NCI-H82 treated with DMSO at 0.1 percent for 48 hours (cell line): ENCODE measurements around the gene COPS8.

Experiments
- DNase-seq: peaks from one replicate; lab custom pipeline; 2025; ENCODE audit not compliant: unreplicated experiment; lab: John Stamatoyannopoulos, UW

COPS8 gene

GRCh38 chr2:237097911-237098702 lies 12.4 kb downstream of the COPS8 start:
- DNase-seq: no peak

DNA sequence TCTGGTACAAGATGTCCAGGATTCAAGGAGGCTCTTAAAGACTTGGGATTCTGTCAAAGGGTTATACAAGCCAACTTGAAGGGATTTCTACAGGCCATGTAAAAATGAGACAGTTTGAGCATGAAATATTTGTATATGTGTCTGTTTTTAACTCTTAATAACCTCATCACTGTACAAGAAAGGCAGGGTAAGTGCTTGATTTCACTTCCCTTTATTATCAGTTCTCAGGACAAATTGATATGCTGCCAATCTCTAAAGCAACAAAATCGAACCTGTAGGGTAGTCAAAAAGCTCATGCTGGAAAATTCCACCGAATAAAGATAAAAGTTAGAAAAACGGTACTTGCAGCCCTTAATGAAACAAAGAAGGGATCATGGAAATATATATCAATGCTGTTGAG lies 14.1 kb downstream of the COPS8 start:
- DNase-seq: no peak

DNA sequence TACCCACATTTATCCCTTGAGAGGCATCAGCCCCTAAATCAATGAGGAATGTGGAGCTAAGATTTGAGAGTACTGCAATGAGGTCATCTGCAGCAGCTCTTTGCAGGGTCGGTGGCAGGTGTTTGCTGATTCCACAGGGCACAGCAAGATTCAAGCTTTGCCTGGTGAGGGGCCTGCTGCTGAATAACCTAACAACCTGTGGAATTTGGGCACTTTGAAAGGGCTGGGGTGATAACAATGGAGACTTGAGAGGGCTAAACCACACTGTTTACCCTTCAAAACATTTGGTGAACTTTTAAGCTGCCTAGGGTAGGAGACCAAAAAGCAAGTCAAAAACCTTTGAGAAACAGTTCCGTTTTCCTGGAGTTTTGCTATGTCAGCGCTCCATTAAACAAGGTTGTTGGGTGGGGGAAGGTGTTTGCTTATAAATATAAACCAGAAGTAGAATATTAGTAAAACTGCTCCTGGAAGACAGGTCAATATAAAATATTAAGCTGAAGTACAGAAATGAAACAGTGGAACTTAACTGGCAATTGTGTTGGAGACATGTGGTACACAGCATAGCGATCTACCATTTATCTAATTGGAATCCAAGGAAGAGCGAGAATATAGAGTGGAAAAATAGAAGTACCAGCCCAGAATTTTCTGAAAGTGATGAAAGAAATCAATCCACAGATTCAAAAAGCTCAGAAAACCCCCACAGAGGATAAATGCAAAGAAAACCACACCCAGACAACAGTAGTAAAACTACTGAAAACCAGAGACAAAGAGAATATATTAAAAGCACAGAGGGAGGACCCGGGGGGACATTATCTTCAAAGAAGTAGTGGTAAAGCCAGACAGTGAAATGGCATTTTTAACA lies 15.7 kb downstream of the COPS8 start:
- no peak for DNase-seq

- DNase-seq: no peak
Observed at GRCh38 chr2:237102428-237102827, 16.7 kb downstream of the COPS8 start.

DNA sequence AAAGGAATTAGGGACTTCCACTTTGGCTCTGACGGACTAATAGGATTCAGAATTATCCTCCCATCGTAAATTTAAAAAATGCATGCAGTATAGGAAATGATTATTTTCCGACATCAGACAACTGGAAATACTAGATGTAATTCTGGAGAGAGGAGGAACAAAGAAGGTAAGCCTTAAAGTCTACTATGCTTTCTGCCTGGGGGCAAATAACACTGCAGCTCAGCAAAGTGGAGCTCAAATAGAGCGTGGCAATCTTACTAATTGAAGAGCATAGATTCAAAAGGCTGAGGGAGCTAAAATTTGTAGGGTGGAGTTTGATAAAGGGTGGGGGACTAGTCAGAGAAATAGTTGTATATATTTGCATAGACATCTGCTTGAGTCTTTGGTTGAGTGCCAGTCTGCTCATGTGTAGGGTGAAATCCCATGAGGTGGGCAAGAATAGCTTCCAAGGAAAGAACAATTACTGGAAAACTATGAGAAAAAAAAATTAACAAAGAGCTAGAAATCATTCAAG lies 23.8 kb downstream of the COPS8 start:
- no peak for DNase-seq

DNA sequence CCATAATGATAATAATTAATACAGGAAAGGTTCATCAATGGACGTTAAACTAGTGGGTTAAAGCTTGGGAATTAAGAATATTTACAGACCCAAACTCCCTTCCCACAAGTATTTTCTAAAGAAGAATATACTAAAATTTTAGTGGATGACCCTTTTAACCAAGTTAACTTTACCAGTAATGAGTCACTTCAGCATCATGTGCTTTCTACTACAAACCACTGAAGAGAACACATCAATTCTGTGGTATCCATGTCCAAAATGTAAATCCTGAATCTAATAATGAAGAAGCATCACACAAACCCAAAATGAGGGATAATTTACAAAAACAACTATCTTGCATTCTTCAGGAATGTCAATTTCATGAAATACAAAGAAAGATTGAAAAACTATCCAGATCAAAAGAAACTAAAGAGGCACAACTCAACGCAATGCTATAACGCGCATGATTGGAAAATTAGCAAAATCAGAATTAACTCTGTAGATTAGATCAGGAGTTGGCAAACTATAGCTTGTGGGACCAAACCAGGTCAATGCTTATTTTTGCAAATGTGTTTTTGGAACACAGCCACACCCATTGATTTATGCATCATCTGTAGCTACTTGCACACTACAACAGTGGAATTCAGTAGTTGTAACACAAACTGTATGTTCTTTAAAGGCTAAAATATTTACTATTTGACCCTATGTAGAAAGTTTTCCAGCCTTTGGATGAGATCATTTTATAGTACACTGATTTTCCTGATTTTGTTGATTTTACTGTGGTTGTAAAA lies 27.5 kb downstream of the COPS8 start:
- DNase-seq: no peak

DNA sequence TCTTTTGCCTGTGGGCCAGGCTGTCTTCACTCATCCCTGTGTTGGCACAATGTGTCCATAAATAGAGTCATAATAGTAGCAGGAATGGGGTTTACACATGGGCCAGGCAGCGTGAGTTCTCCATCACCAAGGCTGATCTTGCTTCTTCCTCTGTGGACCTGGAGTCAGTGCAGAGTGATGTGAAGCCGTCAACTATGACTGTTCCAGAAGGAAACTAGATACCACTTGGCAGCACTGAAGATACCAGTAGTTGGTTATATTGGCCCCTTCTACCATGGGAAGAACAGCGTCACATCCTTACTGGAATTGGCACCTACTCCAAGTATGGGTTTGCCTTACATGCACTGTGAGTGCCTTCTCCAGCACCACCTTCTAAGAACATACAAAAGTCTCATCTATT lies 30.2 kb downstream of the COPS8 start:
- no peak for DNase-seq

GRCh38 chr2:237116431-237116830 lies 30.7 kb downstream of the COPS8 start:
- DNase-seq: no peak

DNA sequence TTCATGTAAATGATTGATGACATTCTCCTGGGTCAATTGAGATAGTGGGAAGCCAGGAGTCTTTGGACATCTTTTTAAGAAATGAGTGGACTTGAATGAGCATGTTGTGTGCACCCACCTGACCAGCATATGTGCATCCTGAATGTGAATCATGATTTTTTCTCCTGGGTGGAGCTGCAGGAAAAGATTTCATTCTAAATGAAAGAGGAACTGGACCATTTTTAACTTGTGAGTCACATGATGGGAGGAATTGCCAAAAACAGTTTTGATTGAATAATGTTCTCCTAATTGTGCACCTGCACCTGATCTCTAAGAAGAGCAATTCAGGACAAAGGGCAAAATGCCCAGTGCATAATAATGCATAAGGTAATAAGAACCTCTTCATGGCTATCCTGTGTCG lies 32.3 kb downstream of the COPS8 start:
- no peak for DNase-seq

- DNase-seq: no peak
Observed at GRCh38 chr2:237118561-237119155, 33.0 kb downstream of the COPS8 start.

GRCh38 chr2:237120916-237121315 lies 35.2 kb downstream of the COPS8 start:
- DNase-seq: no peak

DNA sequence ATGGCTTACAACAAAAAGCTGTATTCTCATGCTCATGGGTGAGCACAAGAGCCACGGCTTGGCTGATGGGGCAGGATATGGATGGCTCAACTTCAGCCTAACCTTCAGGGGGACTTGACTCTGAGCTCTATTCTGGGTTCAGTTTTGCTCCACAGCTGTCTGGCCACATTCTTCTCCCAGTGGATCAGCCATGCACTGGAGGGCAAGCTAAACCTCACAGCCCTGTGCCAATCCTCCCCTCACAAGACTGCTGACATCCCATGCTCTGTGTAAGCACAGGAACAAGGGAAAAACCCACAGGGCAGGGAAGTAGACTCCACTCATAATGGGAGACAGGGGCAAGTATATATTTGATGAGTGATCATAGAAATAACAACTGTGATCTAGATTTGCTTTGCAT lies 35.6 kb downstream of the COPS8 start:
- DNase-seq: no peak

- DNase-seq: no peak
Observed at GRCh38 chr2:237122214-237122666, 36.6 kb downstream of the COPS8 start.

DNA sequence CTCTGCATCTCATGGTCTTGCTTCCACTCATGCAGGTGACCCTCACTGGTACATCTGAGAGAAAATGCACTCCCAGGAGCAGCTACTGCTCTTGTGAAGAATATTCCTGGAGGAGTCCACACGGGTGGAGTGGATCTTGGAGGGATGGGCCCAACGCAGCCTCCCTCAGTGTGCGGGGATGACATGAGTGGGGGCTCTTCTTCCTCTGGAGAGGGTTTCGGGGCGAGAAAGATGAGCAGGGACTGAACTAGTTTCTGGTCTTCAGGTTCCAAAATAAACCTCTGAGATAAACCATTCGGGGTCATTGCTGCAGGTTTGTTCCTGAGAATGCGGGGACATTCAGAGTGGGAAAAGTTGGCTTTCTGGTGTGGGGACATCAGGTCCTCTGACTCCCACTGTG lies 39.1 kb downstream of the COPS8 start:
- no peak for DNase-seq

DNA sequence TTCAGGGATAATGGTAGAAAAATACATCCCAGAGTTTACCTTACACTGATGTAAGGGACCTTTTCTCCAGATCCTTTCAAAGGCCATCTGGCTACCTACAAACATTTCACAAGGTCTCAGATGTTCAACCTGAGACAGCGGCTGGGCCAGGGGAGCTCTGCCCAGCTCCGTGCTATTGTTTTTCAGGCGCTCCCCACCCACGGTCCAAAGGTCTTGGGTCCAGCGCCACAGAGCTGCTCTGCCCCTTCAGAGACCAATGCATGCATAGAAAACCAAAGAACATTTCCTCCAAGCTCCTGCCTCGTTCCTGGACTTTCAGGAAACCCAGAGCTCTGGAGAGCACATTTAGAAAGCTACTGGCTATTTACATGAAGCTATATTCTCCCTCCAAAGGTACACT lies 40.3 kb downstream of the COPS8 start:
- no peak for DNase-seq

DNA sequence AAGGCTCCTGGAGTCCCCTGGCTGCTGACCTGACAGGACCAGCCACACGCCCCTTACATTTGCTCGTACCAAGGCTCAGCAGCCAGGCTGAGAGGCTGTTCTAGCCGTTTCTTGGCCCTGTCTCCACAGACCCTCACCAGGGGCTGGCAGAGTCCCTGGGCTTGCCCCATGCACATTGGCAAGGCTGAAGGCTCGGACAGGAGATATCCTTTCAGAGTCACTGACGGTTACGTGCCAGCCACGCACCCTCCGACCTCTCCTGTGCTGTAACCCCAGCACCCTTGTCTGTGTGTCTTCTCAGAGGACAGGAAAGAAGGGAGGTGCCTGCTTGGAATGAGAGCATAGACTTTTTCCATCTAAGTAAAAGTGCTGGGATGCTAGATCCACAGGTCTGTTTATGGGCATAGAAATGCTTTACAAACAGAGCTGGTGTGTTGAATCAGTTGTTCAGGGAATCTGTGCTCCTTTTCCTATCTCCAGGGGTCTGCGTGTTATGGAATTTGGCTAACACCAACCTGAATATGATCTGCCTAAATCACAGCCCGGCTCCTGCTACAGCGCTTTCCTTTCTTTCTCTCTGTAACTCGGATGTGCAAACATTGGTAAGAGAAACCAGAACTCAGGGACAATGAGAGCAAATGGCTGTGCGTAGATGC lies 41.0 kb downstream of the COPS8 start:
- DNase-seq: no peak

DNA sequence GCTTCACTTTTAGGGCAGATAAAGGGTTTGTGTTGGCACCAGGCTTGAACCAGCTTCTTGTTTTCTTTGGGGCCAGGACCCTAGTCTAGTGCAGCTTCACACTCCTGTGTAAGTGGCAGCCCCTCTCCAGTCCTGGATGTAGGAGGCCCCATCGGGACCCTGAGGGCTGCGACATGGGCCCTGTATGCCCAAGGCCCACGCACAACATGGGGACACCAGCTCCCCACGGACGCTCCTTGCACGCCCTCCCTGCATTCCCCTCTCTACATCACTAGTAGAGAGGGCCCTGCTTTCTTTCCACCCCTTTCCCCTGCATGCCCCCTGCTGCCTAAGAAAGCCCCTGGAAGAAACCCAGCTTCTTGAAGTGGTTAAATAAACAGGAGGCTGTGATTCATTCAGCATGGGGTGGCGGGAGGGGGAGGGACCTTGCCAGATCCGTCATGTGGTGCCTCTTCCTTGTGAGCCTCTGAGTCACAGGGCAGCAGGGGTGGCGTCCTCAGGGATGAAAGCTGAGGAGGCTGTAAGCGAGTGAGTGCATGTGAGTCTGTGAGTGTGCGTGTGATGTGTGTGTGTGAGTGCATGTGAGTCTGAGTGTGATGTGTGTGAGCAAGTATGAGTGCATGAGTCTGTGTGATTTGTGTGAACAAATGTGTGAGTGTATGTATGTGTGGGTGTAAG lies 42.5 kb downstream of the COPS8 start:
- no peak for DNase-seq

- DNase-seq: no peak
Observed at GRCh38 chr2:237128845-237129592, 43.3 kb downstream of the COPS8 start.

GRCh38 chr2:237129625-237130263 lies 44.1 kb downstream of the COPS8 start:
- no peak for DNase-seq
